HCT116 (cell line): ENCODE measurements around the gene R3HDML.

Experiments used
- CBX3 ChIP-seq: IDR thresholded peaks from 2 replicates; pipeline ENCODE4 v1.6.1; 2012; ENCODE audit warnings: low read depth
- POLR2A ChIP-seq: IDR thresholded peaks from 2 replicates; pipeline ENCODE4 v1.7.0; 2011; ENCODE audit warnings: borderline replicate concordance; ENCODE audit not compliant: insufficient read depth, insufficient read length; ENCODE audit errors: extremely low read depth
- SIN3A ChIP-seq: IDR thresholded peaks from 2 replicates; pipeline ENCODE4 v1.6.1; 2012; ENCODE audit warnings: low read depth
- YY1 ChIP-seq: IDR thresholded peaks from 2 replicates; pipeline ENCODE4 v1.6.1; 2011; ENCODE audit warnings: low read length, low read depth, moderate library complexity, mild to moderate bottlenecking; ENCODE audit not compliant: insufficient replicate concordance; ENCODE audit errors: extremely low read depth
- TF ChIP-seq, protein P1 (sequence below), 3 experiments: fragments of 200-600 bp in 1 of 3; sonication (generic) in 1 of 3; IDR thresholded peaks in 2 of 3; conservative IDR thresholded peaks in 1 of 3; 2 replicates each; pipeline ENCODE4 v1.5.1; 2012 to 2017; ENCODE audit warnings: low read depth in 2 of 3, low read length in 2 of 3, antibody characterized with exemption in 1 of 3, borderline replicate concordance in 1 of 3, control low read depth in 1 of 3, mild to moderate bottlenecking in 1 of 3, mixed read lengths in 1 of 3, mixed run types in 1 of 3, moderate library complexity in 1 of 3; ENCODE audit not compliant: insufficient read depth in 1 of 3
- TF ChIP-seq, protein P2 (sequence below): IDR thresholded peaks from 2 replicates; pipeline ENCODE4 v1.6.1; 2011; ENCODE audit warnings: mild to moderate bottlenecking, low read length, moderate library complexity; ENCODE audit not compliant: insufficient replicate concordance; ENCODE audit errors: extremely low read depth
- TF ChIP-seq, protein P3 (sequence below): IDR thresholded peaks from 2 replicates; pipeline ENCODE4 v1.6.1; 2012; ENCODE audit warnings: low read depth

DNA sequence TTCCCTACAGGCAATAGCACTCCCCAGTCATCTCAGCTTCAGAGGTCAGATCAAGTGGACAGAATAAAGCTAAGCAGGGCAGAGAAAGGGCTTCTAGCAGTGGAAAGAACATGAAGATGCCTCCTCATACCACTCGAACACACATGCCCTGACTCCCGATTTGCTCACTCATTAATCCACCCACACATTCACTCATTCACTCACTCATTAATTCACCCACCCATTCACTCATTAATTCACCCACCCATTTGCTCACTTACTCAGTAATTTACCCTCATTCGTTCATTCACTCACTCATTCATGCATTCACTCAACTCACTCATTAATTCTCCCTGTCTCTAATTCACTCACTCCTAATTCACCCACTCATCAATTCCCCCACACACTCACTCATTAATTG, 62.6 kb downstream of the R3HDML start:
- TF ChIP-seq, protein P1, sequence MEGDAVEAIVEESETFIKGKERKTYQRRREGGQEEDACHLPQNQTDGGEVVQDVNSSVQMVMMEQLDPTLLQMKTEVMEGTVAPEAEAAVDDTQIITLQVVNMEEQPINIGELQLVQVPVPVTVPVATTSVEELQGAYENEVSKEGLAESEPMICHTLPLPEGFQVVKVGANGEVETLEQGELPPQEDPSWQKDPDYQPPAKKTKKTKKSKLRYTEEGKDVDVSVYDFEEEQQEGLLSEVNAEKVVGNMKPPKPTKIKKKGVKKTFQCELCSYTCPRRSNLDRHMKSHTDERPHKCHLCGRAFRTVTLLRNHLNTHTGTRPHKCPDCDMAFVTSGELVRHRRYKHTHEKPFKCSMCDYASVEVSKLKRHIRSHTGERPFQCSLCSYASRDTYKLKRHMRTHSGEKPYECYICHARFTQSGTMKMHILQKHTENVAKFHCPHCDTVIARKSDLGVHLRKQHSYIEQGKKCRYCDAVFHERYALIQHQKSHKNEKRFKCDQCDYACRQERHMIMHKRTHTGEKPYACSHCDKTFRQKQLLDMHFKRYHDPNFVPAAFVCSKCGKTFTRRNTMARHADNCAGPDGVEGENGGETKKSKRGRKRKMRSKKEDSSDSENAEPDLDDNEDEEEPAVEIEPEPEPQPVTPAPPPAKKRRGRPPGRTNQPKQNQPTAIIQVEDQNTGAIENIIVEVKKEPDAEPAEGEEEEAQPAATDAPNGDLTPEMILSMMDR (IDR thresholded peaks at IDR 0.05 in 2 of 3, conservative IDR thresholded peaks at IDR 0.05 in 1 of 3; ENCODE audit: borderline replicate concordance in 1 of 3, insufficient read depth in 1 of 3, low read depth in 2 of 3, low read length in 2 of 3) = no peak
- TF ChIP-seq CBX3 (no peak), POLR2A (no peak), SIN3A (no peak), YY1 (no peak)
- TF ChIP-seq, protein P2, sequence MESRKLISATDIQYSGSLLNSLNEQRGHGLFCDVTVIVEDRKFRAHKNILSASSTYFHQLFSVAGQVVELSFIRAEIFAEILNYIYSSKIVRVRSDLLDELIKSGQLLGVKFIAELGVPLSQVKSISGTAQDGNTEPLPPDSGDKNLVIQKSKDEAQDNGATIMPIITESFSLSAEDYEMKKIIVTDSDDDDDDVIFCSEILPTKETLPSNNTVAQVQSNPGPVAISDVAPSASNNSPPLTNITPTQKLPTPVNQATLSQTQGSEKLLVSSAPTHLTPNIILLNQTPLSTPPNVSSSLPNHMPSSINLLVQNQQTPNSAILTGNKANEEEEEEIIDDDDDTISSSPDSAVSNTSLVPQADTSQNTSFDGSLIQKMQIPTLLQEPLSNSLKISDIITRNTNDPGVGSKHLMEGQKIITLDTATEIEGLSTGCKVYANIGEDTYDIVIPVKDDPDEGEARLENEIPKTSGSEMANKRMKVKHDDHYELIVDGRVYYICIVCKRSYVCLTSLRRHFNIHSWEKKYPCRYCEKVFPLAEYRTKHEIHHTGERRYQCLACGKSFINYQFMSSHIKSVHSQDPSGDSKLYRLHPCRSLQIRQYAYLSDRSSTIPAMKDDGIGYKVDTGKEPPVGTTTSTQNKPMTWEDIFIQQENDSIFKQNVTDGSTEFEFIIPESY = no peak
- TF ChIP-seq, protein P3, sequence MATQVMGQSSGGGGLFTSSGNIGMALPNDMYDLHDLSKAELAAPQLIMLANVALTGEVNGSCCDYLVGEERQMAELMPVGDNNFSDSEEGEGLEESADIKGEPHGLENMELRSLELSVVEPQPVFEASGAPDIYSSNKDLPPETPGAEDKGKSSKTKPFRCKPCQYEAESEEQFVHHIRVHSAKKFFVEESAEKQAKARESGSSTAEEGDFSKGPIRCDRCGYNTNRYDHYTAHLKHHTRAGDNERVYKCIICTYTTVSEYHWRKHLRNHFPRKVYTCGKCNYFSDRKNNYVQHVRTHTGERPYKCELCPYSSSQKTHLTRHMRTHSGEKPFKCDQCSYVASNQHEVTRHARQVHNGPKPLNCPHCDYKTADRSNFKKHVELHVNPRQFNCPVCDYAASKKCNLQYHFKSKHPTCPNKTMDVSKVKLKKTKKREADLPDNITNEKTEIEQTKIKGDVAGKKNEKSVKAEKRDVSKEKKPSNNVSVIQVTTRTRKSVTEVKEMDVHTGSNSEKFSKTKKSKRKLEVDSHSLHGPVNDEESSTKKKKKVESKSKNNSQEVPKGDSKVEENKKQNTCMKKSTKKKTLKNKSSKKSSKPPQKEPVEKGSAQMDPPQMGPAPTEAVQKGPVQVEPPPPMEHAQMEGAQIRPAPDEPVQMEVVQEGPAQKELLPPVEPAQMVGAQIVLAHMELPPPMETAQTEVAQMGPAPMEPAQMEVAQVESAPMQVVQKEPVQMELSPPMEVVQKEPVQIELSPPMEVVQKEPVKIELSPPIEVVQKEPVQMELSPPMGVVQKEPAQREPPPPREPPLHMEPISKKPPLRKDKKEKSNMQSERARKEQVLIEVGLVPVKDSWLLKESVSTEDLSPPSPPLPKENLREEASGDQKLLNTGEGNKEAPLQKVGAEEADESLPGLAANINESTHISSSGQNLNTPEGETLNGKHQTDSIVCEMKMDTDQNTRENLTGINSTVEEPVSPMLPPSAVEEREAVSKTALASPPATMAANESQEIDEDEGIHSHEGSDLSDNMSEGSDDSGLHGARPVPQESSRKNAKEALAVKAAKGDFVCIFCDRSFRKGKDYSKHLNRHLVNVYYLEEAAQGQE = no peak
